ENCODE results near the gene KRT82.

Gene KRT82

GRCh38 chr12:52382854-52383253, 23.3 kb downstream of the KRT82 start:
- DNase-seq (ENCODE audit: low spot score): no peak

GRCh38 chr12:52381206-52381605, 24.9 kb downstream of the KRT82 start:
- DNase-seq (ENCODE audit: low spot score): no peak

GRCh38 chr12:52380271-52380694, 25.9 kb downstream of the KRT82 start:
- DNase-seq (ENCODE audit: low spot score): no peak

GRCh38 chr12:52379536-52379935, 26.6 kb downstream of the KRT82 start:
- DNase-seq (ENCODE audit: low spot score): no peak

- DNase-seq (ENCODE audit: low spot score): no peak
Measured at GRCh38 chr12:52378091-52378490, 28.0 kb downstream of the KRT82 start.

- no peak for DNase-seq (ENCODE audit: low spot score)
Measured at GRCh38 chr12:52377266-52377665, 28.9 kb downstream of the KRT82 start.

GRCh38 chr12:52372216-52373154, 33.6 kb downstream of the KRT82 start:
- peak; percentile 95 for DNase-seq (ENCODE audit: low spot score)

- DNase-seq (ENCODE audit: low spot score): no peak
Measured at GRCh38 chr12:52371716-52372115, 34.4 kb downstream of the KRT82 start.

- DNase-seq (ENCODE audit: low spot score): peak; percentile 87
Measured at GRCh38 chr12:52370926-52371608, 35.1 kb downstream of the KRT82 start.

GRCh38 chr12:52369809-52370208, 36.3 kb downstream of the KRT82 start:
- DNase-seq (ENCODE audit: low spot score): no peak

- peak; percentile 49 for DNase-seq (ENCODE audit: low spot score)
Measured at GRCh38 chr12:52369211-52369610, 36.9 kb downstream of the KRT82 start.

GRCh38 chr12:52368508-52368907, 37.6 kb downstream of the KRT82 start:
- no peak for DNase-seq (ENCODE audit: low spot score)

- DNase-seq (ENCODE audit: low spot score): no peak
Measured at GRCh38 chr12:52367876-52368275, 38.3 kb downstream of the KRT82 start.

- DNase-seq (ENCODE audit: low spot score): no peak
Measured at GRCh38 chr12:52366738-52367485, 39.2 kb downstream of the KRT82 start, which contains the start of gene KRT85. KRT85 (minus strand) TSS chr12:52367481; CDS start chr12:52367405, 76 bp downstream.

GRCh38 chr12:52364901-52365489, 41.1 kb downstream of the KRT82 start:
- DNase-seq (ENCODE audit: low spot score): no peak

- DNase-seq (ENCODE audit: low spot score): no peak
Measured at GRCh38 chr12:52364061-52364460, 42.1 kb downstream of the KRT82 start.

GRCh38 chr12:52363111-52363679, 42.9 kb downstream of the KRT82 start:
- no peak for DNase-seq (ENCODE audit: low spot score)

GRCh38 chr12:52362118-52362726, 43.9 kb downstream of the KRT82 start:
- no peak for DNase-seq (ENCODE audit: low spot score)

GRCh38 chr12:52361553-52361952, 44.6 kb downstream of the KRT82 start:
- no peak for DNase-seq (ENCODE audit: low spot score)

- DNase-seq (ENCODE audit: low spot score): no peak
Measured at GRCh38 chr12:52360663-52361271, 45.4 kb downstream of the KRT82 start.

Measured in AG08396 (cell line).